Panc1 (cell line): ENCODE measurements around the gene CLDN3. TPM values are rescaled to one million over a fixed set of nuclear protein-coding genes. Genes with fewer than 3 reads are reported as not detected.
A peak's percentile ranks its signal among the peaks of the same experiment; 100 is the strongest.

Experiments used
- ATAC-seq: fragments of 200-7000 bp; cut with Tn5 transposase; 2 replicates; pipeline ENCODE4 v1.9.1; 2020; ENCODE audit warnings: mild to moderate bottlenecking, moderate library complexity
- Bru-seq: library from RNA; stranded (reverse); fragments of 400-500 nt; gene quantifications from one replicate; lab custom pipeline; 2021; lab: Mats Ljungman, UMichigan
- BruChase-seq, 2 experiments: library from RNA; stranded (reverse); fragments of 400-500 nt; gene quantifications; one replicate each; lab custom pipeline; 2021; lab: Mats Ljungman, UMichigan
- BruUV-seq: library from RNA; stranded (reverse); fragments of 400-500 nt; replicated peaks from 2 replicates; lab custom pipeline; 2021; lab: Mats Ljungman, UMichigan
- CTCF ChIA-PET: fragments of 300-600 bp; sonication (Branson Sonifier 250); formaldehyde crosslinking; loops from one replicate; lab custom pipeline; 2022; ENCODE audit warnings: antibody characterized with exemption; lab: Charles Lee
- POLR2A ChIA-PET: fragments of 300-600 bp; sonication (Branson Sonifier 250); formaldehyde crosslinking; loops from one replicate; lab custom pipeline; 2022; ENCODE audit warnings: antibody characterized with exemption; lab: Charles Lee
- DNase-seq: peaks from one replicate; pipeline ENCODE4 v3.0.0-alpha.2; 2010; ENCODE audit warnings: low read depth, low spot score
- H3K27ac ChIP-seq: 2 replicates; pipeline ENCODE4 v1.5.1; 2011; ENCODE audit warnings: mild to moderate bottlenecking, low read length, inconsistent platforms
- H3K27me3 ChIP-seq: fragments of 200-500 bp; sonication (Bioruptor generic); 2 replicates; pipeline ENCODE4 v1.6.0; 2014; ENCODE audit warnings: low read length, inconsistent platforms; ENCODE audit not compliant: control insufficient read depth, insufficient read depth
- H3K36me3 ChIP-seq: fragments of 200-500 bp; sonication (Bioruptor generic); 2 replicates; pipeline ENCODE4 v1.5.1; 2014; ENCODE audit warnings: inconsistent platforms, mild to moderate bottlenecking, low read length, moderate library complexity; ENCODE audit not compliant: control insufficient read depth, insufficient read depth
- H3K4me1 ChIP-seq: 2 replicates; pipeline ENCODE4 v1.5.1; 2011; ENCODE audit warnings: inconsistent platforms, mild to moderate bottlenecking, low read length, moderate library complexity; ENCODE audit not compliant: control insufficient read depth, insufficient read depth
- H3K4me3 ChIP-seq, 2 experiments: 2 replicates each; pipeline ENCODE4 v1.5.1; 2011 to 2012; ENCODE audit warnings: low read depth in 2 of 2, low read length in 2 of 2, mild to moderate bottlenecking in 2 of 2, inconsistent platforms in 1 of 2, moderate library complexity in 1 of 2
- H3K9me3 ChIP-seq: fragments of 200-500 bp; sonication (Bioruptor generic); 2 replicates; pipeline ENCODE4 v1.5.1; 2014; ENCODE audit warnings: low read depth, mild to moderate bottlenecking, inconsistent platforms, low read length, moderate library complexity; ENCODE audit not compliant: control insufficient read depth, insufficient read depth
- POLR2AphosphoS5 ChIP-seq: IDR thresholded peaks from 2 replicates; pipeline ENCODE4 v1.6.1; 2012; ENCODE audit warnings: mild to moderate bottlenecking, low read depth, low read length, moderate library complexity
- REST ChIP-seq, 2 experiments: IDR thresholded peaks; 2 replicates each; pipeline ENCODE4 v1.6.1; 2011 to 2012; ENCODE audit warnings: low read depth in 2 of 2, control low read depth in 1 of 2, low read length in 1 of 2, mild to moderate bottlenecking in 1 of 2, moderate library complexity in 1 of 2; ENCODE audit not compliant: insufficient read depth in 1 of 2
- SIN3A ChIP-seq: IDR thresholded peaks from 2 replicates; pipeline ENCODE4 v1.6.1; 2012; ENCODE audit warnings: low read depth, mild to moderate bottlenecking, low read length, moderate library complexity, borderline replicate concordance; ENCODE audit not compliant: insufficient read depth
- TCF7L2 ChIP-seq: IDR thresholded peaks from 2 replicates; pipeline ENCODE4 v1.6.1; 2011; ENCODE audit warnings: mild to moderate bottlenecking, low read depth, low read length, inconsistent platforms
- in situ Hi-C: cut with HindIII; loops from 2 replicates; pipeline ENCODE4 v1.10.0; 2016; ENCODE audit warnings: low sequenced_read_pairs, low pct_unique_long_range_greater_than_20kb
- intact Hi-C: fragments of 100-400 bp; cut with micrococcal nuclease; formaldehyde crosslinking; loops from one replicate; pipeline ENCODE4 v1.10.0; 2022; ENCODE audit not compliant: unreplicated experiment
- long read RNA-seq: library from polyadenylated mRNA; unstranded; transcript quantifications from one replicate; pipeline ENCODE4 v2.0.0, GENCODE V29; 2021; ENCODE audit not compliant: unreplicated experiment
- polyA plus RNA-seq: library from polyadenylated mRNA; unstranded; fragments of >200 nt; gene quantifications from one replicate; pipeline ENCODE4 v1.2.1, GENCODE V29; 2012; ENCODE audit warnings: missing spikeins; ENCODE audit not compliant: insufficient read length
- total RNA-seq: library from RNA; stranded (reverse); gene quantifications from one replicate; pipeline ENCODE4 v1.2.1, GENCODE V29; 2021; ENCODE audit not compliant: unreplicated experiment
- TF ChIP-seq, protein P1 (sequence below): fragments of 450-650 bp; IDR thresholded peaks from 2 replicates; pipeline ENCODE4 v1.5.1; 2017; ENCODE audit warnings: mild to moderate bottlenecking

CLDN3 gene, protein sequence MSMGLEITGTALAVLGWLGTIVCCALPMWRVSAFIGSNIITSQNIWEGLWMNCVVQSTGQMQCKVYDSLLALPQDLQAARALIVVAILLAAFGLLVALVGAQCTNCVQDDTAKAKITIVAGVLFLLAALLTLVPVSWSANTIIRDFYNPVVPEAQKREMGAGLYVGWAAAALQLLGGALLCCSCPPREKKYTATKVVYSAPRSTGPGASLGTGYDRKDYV
- 16.8 TPM for total RNA-seq
- 66.8 TPM for polyA plus RNA-seq
- percentile 44 among the genes with signal in this experiment for Bru-seq, nascent RNA
- percentile 58 among the genes with signal in this experiment for BruChase-seq, experiment 1, labeled RNA remaining after a 2-hour chase
- percentile 69 among the genes with signal in this experiment for BruChase-seq, experiment 2, labeled RNA remaining after a 6-hour chase
- long read RNA-seq, transcript CLDN3-201 (1 exons, 1,274 nt): major isoform, 39 of 39 reads
- long read RNA-seq, partial matches to known transcripts: 0 of 39 reads
- long read RNA-seq, other reads (novel, unspliced or antisense): 0 of 39 reads

- in situ Hi-C loops: no loop called here
- POLR2A ChIA-PET: no interaction called here
- Histone ChIP-seq H3K27ac (peak within 1 kb of the TSS; percentile 31; the same call in 1 of the 2 replicates), H3K4me3 (peak within 1 kb of the TSS; percentile 54 to 73), H3K27me3 (no peaks in the 10 kb centered on the region), H3K36me3 (no peaks in the 10 kb centered on the region), H3K9me3 (no peaks in the 10 kb centered on the region), H3K4me1 (no peaks in the 10 kb centered on the region)
- TF ChIP-seq REST (IDR thresholded peaks at IDR 0.05; ENCODE audit: insufficient read depth in 1 of 2, low read depth in 2 of 2, low read length in 1 of 2) (no peak), TCF7L2 (no peak), POLR2AphosphoS5 (no peak)
- intact Hi-C loops: no loop called here
- ATAC-seq: peak; percentile 96
- DNase-seq: no peak
- BruUV-seq: no TSS peak
- CTCF ChIA-PET: interaction anchor here (0.7 kb wide), 1 partner anchor 264 kb away, joined by 3 read pairs; no protein-coding TSS in a partner anchor
Observed at GRCh38 chr7:73770002-73770859, at the start of gene CLDN3. CLDN3 (minus strand) TSS chr7:73770270; CDS start chr7:73770049, 221 bp downstream.

- Histone ChIP-seq H3K4me3 (no peak overlapping the region), H3K9me3 (no peaks in the 10 kb centered on the region), H3K4me1 (peaks cover 6% of the 10 kb centered on the region), H3K27ac (no peak overlapping the region), H3K36me3 (no peaks in the 10 kb centered on the region), H3K27me3 (no peaks in the 10 kb centered on the region)
- POLR2A ChIA-PET: interaction anchor here (0.6 kb wide), 1 partner anchor 73 kb away, joined by 4 read pairs; no protein-coding TSS in a partner anchor
- no TSS peak for BruUV-seq
- ATAC-seq (no peak), DNase-seq (no peak)
- in situ Hi-C loops (no loop called here), intact Hi-C loops (no loop called here)
- CTCF ChIA-PET: no interaction called here
- TF ChIP-seq REST (IDR thresholded peaks at IDR 0.05; ENCODE audit: insufficient read depth in 1 of 2, low read depth in 2 of 2, low read length in 1 of 2) (no peak), SIN3A (no peak), TCF7L2 (no peak), POLR2AphosphoS5 (no peak)
- TF ChIP-seq, protein P1, sequence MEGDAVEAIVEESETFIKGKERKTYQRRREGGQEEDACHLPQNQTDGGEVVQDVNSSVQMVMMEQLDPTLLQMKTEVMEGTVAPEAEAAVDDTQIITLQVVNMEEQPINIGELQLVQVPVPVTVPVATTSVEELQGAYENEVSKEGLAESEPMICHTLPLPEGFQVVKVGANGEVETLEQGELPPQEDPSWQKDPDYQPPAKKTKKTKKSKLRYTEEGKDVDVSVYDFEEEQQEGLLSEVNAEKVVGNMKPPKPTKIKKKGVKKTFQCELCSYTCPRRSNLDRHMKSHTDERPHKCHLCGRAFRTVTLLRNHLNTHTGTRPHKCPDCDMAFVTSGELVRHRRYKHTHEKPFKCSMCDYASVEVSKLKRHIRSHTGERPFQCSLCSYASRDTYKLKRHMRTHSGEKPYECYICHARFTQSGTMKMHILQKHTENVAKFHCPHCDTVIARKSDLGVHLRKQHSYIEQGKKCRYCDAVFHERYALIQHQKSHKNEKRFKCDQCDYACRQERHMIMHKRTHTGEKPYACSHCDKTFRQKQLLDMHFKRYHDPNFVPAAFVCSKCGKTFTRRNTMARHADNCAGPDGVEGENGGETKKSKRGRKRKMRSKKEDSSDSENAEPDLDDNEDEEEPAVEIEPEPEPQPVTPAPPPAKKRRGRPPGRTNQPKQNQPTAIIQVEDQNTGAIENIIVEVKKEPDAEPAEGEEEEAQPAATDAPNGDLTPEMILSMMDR: no peak
Observed at GRCh38 chr7:73817121-73817520, 47.1 kb upstream of the CLDN3 start.
